Vagina (tissue), 2 donors: ENCODE measurements around the gene PROKR1.

Experiments used
- POLR2A ChIP-seq, 2 donors: fragments of 450-650 bp; IDR thresholded peaks; one replicate each; pipeline ENCODE4 v1.6.1; 2017; ENCODE audit warnings: antibody characterized with exemption in 2 of 2, mild to moderate bottlenecking in 2 of 2, moderate library complexity in 2 of 2
- POLR2AphosphoS5 ChIP-seq, 2 donors: sonication (generic); formaldehyde crosslinking; IDR thresholded peaks; one replicate each; pipeline ENCODE4 v1.9.0; 2017; ENCODE audit warnings: antibody characterized with exemption in 2 of 2, mild to moderate bottlenecking in 2 of 2, low read depth in 1 of 2; ENCODE audit not compliant: insufficient read depth in 1 of 2
- TF ChIP-seq, protein P1 (sequence below), 3 experiments: fragments of 450-650 bp in 2 of 3; fragments of 200-600 bp in 1 of 3; sonication (generic) in 1 of 3; IDR thresholded peaks; one replicate each; pipeline ENCODE4 v1.5.1; 2017 to 2019; ENCODE audit warnings: antibody characterized with exemption in 3 of 3, mild to moderate bottlenecking in 2 of 3, moderate library complexity in 2 of 3

DNA sequence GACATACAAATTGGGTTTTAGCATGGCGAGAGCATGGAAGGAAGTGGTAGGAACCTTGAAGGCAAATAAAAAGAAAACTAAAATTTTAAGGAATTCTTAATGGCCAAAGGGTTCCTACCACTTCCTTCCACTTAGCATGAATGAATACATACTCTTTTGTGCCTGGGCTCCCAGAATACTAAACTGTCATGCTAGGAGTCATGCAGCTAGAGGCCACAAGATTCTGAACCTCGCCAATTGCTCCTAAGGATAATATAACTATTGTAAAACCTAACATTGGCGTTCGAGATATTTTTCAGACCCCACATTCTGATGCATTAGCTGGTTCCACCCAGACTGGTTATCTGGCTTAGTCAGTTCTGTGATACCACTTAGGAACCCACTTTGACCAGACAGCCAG is 52.6 kb downstream of the PROKR1 start:
- TF ChIP-seq, protein P1, sequence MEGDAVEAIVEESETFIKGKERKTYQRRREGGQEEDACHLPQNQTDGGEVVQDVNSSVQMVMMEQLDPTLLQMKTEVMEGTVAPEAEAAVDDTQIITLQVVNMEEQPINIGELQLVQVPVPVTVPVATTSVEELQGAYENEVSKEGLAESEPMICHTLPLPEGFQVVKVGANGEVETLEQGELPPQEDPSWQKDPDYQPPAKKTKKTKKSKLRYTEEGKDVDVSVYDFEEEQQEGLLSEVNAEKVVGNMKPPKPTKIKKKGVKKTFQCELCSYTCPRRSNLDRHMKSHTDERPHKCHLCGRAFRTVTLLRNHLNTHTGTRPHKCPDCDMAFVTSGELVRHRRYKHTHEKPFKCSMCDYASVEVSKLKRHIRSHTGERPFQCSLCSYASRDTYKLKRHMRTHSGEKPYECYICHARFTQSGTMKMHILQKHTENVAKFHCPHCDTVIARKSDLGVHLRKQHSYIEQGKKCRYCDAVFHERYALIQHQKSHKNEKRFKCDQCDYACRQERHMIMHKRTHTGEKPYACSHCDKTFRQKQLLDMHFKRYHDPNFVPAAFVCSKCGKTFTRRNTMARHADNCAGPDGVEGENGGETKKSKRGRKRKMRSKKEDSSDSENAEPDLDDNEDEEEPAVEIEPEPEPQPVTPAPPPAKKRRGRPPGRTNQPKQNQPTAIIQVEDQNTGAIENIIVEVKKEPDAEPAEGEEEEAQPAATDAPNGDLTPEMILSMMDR (IDR thresholded peaks at IDR 0.05), result no peak
- TF ChIP-seq POLR2A (IDR thresholded peaks at IDR 0.05) (no peak), POLR2AphosphoS5 (IDR thresholded peaks at IDR 0.05; ENCODE audit: insufficient read depth in 1 of 2, low read depth in 1 of 2) (no peak)
